ENCODE results near the gene PILRA. TPM values are rescaled to one million over a fixed set of nuclear protein-coding genes. Genes with fewer than 3 reads are reported as not detected.

Gene PILRA
- total and polyA plus RNA-seq, 2 of the 13 experiments (the other 11 are each of a cell fraction or from before 2014, with no cell fraction given), result 0.13 to 1.3 TPM

DNA sequence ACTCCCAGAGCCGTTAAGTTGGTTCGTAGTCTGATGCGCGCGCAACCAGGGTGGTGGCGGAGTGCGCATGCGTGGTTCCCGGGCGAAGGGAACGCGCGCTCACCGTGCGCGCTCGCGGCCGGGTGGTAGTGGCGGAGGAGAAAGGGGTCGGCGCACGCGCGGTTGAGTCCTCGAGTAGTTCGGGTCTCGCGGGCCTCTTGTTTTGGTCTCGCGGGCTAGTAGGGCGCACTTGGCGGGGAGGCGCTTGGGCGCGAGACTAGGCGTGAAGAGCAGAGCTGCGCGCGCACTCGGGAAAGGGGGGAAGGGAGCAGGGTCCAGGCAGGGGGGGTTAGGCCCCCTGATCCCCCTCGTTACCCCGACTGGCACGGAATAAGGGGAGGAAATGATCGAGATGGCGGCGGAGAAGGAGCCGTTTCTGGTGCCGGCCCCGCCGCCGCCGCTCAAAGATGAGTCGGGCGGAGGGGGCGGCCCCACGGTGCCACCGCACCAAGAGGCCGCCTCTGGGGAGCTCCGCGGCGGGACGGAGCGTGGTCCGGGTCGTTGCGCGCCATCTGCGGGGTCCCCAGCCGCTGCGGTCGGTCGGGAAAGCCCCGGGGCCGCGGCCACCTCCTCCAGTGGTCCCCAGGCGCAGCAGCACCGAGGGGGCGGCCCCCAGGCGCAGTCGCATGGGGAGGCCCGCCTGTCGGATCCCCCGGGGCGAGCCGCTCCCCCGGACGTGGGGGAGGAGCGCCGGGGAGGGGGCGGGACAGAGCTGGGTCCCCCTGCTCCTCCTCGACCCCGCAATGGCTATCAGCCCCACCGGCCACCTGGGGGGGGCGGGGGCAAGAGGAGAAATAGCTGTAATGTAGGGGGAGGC lies 56.6 kb downstream of the PILRA start, which contains the start of gene MEPCE (continued):
- TF ChIP-seq SIN3B (IDR thresholded peaks at IDR 0.05; ENCODE audit: low read length) (no peak), ZNF274 (CRISPR knock-in tag; IDR thresholded peaks at IDR 0.05) (no peak; the same call in 1 of the 2 replicates), FOXP1 (IDR thresholded peaks at IDR 0.05) (no peak), FOXP1 (CRISPR knock-in tag; IDR thresholded peaks at IDR 0.05) (no peak), CHD4 (IDR thresholded peaks at IDR 0.05; ENCODE audit: borderline replicate concordance, low read length) (no peak), HNRNPK (IDR thresholded peaks at IDR 0.05; ENCODE audit: low read depth, low read length, poor library complexity, severe bottlenecking) (peak; percentile 48), ZNF496 (CRISPR knock-in tag; IDR thresholded peaks at IDR 0.05; ENCODE audit: insufficient replicate concordance) (no peak), TCF12 (IDR thresholded peaks at IDR 0.05) (no peak), TCF12 (CRISPR knock-in tag; IDR thresholded peaks at IDR 0.05) (0 out of 2 replicates have a peak, but pooled peaks have one; percentile 65), NFYC (CRISPR knock-in tag; IDR thresholded peaks at IDR 0.05) (no peak)
- TF ChIP-seq, protein P1, sequence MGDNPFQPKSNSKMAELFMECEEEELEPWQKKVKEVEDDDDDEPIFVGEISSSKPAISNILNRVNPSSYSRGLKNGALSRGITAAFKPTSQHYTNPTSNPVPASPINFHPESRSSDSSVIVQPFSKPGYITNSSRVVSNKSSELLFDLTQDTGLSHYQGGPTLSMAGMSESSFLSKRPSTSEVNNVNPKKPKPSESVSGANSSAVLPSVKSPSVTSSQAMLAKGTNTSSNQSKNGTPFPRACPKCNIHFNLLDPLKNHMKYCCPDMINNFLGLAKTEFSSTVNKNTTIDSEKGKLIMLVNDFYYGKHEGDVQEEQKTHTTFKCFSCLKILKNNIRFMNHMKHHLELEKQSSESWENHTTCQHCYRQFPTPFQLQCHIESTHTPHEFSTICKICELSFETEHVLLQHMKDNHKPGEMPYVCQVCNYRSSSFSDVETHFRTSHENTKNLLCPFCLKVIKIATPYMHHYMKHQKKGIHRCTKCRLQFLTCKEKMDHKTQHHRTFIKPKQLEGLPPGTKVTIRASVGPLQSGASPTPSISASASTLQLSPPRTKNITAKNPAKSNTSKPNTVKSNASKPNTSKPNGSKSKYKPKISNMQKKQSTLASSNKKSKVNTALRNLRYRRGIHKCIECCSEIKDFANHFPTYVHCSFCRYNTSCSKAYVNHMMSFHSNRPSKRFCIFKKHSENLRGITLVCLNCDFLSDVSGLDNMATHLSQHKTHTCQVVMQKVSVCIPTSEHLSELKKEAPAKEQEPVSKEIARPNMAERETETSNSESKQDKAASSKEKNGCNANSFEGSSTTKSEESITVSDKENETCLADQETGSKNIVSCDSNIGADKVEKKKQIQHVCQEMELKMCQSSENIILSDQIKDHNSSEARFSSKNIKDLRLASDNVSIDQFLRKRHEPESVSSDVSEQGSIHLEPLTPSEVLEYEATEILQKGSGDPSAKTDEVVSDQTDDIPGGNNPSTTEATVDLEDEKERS (CRISPR knock-in tag; IDR thresholded peaks at IDR 0.05), result no peak
- TF ChIP-seq, protein P2, sequence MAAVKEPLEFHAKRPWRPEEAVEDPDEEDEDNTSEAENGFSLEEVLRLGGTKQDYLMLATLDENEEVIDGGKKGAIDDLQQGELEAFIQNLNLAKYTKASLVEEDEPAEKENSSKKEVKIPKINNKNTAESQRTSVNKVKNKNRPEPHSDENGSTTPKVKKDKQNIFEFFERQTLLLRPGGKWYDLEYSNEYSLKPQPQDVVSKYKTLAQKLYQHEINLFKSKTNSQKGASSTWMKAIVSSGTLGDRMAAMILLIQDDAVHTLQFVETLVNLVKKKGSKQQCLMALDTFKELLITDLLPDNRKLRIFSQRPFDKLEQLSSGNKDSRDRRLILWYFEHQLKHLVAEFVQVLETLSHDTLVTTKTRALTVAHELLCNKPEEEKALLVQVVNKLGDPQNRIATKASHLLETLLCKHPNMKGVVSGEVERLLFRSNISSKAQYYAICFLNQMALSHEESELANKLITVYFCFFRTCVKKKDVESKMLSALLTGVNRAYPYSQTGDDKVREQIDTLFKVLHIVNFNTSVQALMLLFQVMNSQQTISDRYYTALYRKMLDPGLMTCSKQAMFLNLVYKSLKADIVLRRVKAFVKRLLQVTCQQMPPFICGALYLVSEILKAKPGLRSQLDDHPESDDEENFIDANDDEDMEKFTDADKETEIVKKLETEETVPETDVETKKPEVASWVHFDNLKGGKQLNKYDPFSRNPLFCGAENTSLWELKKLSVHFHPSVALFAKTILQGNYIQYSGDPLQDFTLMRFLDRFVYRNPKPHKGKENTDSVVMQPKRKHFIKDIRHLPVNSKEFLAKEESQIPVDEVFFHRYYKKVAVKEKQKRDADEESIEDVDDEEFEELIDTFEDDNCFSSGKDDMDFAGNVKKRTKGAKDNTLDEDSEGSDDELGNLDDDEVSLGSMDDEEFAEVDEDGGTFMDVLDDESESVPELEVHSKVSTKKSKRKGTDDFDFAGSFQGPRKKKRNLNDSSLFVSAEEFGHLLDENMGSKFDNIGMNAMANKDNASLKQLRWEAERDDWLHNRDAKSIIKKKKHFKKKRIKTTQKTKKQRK (IDR thresholded peaks at IDR 0.05; ENCODE audit: low read length), result no peak
- TF ChIP-seq, protein P3, sequence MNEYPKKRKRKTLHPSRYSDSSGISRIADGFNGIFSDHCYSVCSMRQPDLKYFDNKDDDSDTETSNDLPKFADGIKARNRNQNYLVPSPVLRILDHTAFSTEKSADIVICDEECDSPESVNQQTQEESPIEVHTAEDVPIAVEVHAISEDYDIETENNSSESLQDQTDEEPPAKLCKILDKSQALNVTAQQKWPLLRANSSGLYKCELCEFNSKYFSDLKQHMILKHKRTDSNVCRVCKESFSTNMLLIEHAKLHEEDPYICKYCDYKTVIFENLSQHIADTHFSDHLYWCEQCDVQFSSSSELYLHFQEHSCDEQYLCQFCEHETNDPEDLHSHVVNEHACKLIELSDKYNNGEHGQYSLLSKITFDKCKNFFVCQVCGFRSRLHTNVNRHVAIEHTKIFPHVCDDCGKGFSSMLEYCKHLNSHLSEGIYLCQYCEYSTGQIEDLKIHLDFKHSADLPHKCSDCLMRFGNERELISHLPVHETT (CRISPR knock-in tag; conservative IDR thresholded peaks at IDR 0.05), result peak; percentile 58; the same call in 1 of the 2 replicates
- TF ChIP-seq, protein P4, sequence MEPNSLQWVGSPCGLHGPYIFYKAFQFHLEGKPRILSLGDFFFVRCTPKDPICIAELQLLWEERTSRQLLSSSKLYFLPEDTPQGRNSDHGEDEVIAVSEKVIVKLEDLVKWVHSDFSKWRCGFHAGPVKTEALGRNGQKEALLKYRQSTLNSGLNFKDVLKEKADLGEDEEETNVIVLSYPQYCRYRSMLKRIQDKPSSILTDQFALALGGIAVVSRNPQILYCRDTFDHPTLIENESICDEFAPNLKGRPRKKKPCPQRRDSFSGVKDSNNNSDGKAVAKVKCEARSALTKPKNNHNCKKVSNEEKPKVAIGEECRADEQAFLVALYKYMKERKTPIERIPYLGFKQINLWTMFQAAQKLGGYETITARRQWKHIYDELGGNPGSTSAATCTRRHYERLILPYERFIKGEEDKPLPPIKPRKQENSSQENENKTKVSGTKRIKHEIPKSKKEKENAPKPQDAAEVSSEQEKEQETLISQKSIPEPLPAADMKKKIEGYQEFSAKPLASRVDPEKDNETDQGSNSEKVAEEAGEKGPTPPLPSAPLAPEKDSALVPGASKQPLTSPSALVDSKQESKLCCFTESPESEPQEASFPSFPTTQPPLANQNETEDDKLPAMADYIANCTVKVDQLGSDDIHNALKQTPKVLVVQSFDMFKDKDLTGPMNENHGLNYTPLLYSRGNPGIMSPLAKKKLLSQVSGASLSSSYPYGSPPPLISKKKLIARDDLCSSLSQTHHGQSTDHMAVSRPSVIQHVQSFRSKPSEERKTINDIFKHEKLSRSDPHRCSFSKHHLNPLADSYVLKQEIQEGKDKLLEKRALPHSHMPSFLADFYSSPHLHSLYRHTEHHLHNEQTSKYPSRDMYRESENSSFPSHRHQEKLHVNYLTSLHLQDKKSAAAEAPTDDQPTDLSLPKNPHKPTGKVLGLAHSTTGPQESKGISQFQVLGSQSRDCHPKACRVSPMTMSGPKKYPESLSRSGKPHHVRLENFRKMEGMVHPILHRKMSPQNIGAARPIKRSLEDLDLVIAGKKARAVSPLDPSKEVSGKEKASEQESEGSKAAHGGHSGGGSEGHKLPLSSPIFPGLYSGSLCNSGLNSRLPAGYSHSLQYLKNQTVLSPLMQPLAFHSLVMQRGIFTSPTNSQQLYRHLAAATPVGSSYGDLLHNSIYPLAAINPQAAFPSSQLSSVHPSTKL (CRISPR knock-in tag; IDR thresholded peaks at IDR 0.05), result 0 out of 2 replicates have a peak, but pooled peaks have one; percentile 24
- TF ChIP-seq, protein P5, sequence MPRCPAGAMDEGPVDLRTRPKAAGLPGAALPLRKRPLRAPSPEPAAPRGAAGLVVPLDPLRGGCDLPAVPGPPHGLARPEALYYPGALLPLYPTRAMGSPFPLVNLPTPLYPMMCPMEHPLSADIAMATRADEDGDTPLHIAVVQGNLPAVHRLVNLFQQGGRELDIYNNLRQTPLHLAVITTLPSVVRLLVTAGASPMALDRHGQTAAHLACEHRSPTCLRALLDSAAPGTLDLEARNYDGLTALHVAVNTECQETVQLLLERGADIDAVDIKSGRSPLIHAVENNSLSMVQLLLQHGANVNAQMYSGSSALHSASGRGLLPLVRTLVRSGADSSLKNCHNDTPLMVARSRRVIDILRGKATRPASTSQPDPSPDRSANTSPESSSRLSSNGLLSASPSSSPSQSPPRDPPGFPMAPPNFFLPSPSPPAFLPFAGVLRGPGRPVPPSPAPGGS (CRISPR knock-in tag; IDR thresholded peaks at IDR 0.05), result peak; percentile 21; the same call in 1 of the 2 replicates

All from HepG2 (cell line).